HG03571 (cell line): ENCODE measurements around the gene GCN1.
A peak's percentile ranks its signal among the peaks of the same experiment; 100 is the strongest.

Source experiments
- ATAC-seq: cut with Tn5 transposase; IDR thresholded peaks from one replicate; pipeline ENCODE4 v1.9.1; 2021; ENCODE audit not compliant: unreplicated experiment

GCN1 gene

DNA sequence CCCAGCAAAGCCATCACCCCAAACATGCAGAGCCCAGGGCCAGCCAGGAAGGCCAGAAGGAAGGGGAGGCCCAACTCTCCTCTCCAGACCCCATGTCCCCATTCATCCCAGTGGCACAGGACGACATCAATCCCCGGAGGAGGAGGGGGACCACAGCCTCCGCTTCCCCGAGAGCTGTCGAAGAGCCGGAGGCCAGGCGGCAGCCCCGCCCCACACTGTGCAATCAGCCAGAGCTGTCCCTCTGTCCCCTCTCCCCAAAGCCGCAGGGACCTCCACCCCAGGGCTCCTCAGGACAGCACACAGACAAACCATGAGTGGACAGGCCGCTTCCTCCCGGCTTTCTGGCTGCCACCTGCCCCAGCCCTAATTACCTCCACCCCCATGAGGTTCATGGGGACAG lies 94.8 kb downstream of the GCN1 start:
- no peak for ATAC-seq

DNA sequence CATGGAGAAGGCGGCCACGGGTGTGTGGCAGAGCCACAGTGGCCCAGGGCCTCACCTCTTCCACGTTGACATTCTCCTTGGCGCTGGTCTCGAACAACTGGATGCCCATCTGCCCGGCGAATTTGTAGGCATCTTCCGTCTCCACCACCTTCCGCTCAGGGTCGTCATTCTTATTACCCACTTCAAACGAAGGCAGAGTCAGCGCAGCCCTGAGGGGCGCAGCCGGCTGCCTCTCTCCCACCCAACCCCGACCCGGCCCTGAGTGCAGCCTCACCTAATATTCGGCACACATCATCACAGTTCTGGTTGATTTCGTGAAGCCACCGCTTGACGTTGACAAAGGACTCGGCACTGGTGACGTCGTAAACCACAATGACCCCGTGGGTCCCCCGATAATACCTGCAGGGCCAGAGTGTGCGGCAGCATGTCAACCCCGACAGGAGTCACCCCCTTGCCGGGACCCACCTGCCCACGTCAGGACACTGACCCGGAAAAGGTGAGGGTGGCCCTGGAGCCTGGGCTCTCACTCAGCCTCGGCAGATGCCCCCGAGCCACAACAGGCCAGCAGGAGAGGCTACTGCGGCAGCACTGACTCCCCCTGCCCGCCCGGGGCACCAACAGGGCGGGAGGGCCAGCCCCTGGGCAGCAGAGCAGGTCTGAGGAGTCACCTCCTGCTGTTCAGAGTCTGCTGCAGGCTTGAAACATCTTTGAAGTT lies 95.6 kb downstream of the GCN1 start:
- ATAC-seq, result no peak

DNA sequence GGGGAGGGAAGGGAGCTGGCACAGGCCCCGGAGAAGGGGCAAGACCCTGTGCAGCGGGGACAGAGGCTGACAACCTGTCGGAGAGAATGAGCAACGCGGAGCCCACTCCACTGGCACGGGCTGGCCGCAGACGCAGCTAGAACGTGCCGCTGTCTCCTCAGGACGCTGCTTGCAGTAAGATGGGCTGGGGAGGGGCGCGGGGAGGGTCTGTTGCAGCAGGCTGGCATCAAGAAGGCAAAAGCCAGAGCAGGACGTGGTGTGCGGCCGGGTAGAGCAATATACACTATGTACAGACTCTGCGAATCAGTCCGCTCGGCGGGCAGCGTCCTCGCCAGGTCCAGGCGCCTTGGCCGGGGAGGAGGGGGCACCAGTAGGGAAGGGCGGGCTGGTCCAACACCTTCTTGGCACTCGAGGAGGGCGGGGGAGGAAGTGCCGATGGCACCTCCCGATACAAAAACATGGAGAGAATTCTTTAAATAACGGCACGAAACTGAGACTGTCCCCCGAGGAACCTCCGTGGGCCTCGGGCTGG lies 97.8 kb downstream of the GCN1 start:
- ATAC-seq, result no peak

DNA sequence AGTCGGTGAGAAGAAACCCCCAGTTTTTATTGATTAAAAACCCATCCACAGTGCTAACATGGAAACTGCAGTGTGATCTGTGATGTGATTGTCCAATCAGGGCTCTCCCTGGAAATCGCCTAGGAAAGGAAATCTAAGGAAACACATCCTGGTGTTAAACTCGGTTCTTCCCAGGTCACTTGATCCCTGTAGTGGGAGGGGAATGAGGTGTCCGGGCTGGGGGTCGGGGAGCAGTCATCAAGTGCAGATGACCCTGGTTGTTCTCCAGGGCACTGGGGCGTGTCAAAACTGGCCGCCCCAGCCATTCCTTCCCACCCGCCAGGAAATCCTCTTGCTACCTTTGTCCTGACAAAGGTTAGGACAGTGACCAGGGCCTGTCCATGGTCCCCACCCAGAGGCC lies 98.8 kb downstream of the GCN1 start:
- no peak for ATAC-seq

DNA sequence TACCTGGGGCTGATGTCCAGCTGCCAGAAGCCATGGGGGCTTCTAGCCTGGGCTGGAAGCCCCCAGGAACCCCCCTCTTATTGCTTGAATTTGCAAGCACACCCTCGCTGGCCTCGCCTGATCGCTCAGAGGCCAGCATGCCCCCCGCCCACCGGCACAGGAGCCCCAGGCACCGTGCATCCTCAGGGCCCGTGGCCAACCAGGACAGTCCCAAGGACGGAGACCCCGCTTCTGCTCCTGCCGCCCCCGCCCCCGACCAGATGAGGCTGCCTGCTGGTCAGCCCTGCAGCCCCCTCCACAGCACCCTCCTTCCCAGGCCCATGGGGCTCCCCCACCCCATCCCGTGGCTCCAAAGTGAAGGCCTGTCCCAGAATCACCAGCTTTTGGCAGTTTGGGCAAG lies 99.2 kb downstream of the GCN1 start:
- no peak for ATAC-seq

DNA sequence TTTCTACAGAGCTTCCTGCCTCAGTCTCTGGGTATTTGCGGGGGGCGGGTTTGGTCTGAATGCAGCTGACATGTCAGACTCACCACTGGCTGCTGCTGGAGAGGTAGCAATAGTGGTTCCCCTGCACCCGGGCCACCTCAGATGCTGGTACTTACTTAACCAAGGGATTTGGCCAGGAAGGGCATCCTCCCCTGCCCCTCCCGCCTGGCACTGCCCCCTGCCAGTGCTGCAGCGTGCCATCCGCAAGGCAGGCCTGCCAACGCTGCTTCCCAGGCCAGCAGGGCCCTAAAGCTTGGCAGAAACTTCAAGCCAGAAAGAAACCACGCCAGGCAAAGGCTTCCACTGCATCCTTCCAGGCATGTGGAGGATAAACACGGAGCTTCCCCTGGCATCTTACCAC lies 100.0 kb downstream of the GCN1 start:
- no peak for ATAC-seq

DNA sequence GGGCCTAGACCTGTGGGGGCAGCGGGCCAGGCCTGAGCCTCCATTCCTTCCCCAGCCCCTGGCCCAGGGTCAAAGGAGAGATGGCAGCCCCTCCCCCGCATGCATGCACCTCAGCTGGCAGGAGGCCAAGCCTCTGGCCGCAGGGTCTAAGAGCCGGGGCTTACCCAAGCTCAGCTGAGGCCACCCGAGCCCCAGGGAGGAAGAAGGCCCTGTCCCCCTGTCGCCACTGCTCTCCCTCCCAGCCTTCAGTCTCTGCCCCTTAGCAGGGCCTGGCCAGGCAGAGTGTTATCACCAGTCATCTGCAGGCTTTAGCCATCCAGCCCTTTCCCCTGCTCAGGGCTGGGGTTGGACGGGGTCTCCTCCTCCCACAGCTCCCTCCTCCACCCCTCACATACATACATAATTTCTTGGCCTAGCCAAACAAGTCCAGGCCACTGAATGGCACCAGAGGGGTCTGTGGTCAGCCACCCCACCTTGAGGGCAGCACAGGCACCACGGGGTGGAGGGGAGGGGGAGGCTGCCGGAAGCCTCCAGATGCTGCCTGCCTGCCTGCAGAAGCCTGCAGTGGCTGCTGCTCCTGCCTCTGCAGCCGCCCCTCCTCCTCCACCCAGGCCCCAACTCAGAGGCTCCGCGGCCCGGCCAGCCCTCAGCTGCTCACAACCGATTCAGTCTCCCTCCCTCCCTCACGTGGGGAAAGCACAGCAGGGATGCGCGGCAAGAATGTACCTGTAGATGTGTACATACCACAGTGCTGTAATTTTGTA lies 100.7 kb downstream of the GCN1 start:
- no peak for ATAC-seq

DNA sequence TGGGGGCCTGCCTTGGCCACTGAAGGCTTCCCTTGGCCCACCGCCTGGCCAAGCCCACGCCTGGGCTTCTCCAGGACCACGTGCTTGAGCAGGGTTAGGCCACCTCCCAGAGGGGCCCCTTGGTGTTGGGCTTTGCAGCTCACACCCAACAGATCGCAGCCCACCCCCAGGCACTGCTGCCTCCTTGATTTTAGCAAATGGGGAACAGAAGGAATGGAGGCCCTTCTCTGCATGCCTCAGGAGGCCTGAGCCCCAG lies 101.3 kb downstream of the GCN1 start:
- ATAC-seq, result no peak

DNA sequence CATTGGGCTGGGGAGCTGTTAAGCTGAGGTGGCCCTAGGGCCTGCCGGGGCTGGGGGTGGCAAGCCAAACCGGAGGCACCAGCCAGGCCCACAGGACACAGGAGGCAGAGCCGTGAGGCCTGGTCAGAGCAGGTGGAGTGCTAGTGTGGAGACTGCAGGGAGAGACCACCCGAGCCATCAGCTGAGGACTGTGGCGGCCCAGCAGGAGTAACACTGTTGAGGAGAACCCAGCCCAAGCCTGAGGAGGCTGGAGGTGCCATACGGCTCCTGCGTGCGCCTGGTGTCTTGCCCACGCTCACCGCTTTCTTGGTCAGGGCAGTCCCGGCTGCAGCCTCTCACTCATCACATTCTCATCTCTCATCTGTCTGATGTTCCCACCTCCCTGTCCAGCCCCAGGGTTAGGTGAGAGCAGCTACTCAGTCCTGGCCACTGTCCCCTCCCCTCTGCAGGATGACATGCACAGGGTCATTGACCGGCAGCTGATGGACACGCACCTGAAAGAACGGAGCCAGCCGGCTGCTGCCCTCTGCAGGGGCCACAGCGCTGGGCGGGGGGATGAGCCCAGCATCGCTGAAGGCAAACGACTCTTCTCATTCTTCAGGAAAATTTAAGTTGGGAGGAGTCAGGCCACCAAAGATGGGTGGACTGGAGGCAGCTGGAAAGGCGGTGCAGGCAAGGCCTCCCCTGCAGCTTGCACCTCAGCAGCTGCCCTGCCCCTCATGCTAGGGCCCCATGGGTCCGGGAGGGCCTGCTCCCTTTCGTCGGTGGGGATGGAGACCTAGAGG lies 101.8 kb downstream of the GCN1 start:
- no peak for ATAC-seq

DNA sequence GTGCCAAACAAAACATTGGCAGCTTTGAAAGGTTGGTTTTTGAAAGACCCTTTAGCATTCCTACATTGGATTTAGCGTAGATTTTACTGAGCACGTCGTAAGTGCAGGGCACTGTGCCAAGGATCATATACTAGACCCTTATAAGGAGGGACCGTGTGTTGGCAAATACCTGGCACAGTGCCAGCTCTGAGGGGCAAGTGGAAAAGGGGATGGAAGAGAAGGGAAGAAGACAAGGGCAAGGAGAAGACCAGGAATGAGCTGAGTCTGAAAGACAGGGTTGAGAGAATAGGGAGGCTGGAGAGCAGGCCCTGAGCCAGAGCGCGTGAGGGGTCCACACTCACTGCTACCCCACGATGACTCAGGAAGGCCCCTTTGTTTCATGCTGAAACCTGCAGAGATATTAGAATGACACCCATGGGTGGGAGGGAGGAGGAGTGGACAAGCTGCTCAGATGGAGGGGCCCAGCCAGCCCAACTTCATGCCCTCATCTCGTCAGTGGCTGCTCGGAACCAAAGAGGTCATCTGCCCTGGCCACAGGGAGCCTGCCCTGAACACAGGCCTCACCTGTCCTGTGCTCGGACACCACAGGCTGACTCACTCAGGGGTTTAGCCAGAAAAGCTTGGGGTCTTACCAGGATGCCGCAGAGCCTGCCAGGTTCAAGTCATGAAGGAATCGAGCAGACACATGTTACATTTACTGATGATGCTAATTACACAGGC lies 103.0 kb downstream of the GCN1 start:
- no peak for ATAC-seq

DNA sequence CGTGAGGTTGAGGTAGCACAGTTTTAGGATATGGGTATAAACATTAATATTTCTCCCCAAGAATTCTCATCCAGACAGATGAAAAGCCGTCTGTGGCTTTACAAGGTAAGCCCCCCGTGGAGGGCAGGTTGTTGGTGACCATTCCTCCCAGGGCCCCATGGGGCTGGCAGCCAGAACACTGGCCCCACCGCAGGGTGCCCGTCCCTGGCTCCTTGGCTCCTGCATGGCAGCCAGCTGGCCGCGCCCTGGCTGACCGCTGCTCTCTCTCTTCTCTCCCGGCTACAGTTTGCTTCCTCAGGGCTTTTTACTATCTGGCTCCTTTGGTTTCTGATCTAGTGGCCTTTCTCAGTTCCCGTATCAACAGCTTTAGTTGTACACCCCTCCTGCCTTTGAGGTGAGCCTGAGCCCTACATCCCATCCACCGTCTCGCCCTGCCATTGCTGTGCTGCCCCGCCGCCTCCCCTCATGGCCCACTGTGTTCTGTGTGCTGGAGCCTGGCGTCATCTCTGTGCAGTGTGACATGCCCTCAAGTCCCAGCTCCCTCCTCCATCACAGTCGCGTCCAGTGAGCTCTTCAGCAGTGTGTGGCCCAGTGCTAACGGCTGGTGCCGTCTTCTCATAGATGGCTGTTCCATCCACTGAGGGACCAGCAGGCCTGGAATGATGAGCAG lies 103.8 kb downstream of the GCN1 start:
- ATAC-seq, result no peak

DNA sequence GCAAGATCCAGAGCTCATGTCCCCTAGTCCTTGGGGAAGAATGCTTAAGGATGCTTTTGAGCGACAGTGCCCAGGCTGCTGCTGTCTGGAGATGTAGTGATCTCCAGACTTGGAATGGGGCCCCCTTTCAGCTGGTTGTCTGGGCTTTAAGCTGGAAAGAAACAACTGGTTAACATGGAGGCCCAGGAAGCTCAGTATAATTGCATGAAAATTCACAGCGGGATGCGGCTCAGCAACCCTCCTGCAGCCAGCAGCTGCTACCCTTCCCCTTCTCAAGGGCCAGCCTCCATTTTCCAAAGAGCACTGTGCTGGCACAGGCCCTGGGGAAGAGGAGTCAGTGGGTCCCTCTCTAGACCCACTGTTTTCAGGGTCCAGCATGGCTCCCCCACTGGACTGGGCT lies 104.3 kb downstream of the GCN1 start:
- no peak for ATAC-seq

DNA sequence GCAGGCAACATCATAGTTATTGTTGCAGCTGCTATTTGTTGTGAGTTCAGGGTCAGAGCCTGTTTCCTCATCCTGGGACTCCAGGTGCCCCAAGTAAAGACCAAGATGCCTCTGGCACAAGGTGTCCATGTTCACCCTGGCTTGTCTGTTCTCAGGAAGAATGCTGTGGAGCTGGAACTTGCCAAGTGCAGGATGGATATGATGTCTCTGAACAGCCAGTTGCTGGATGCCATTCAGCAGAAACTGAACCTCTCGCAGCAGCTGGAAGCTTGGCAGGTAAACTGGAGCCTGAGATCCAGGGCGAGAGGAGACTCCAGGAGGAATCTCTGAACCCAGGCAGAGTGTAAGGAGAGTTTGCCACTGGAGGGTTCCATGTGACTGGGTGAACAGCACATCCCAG lies 104.7 kb downstream of the GCN1 start:
- no peak for ATAC-seq

DNA sequence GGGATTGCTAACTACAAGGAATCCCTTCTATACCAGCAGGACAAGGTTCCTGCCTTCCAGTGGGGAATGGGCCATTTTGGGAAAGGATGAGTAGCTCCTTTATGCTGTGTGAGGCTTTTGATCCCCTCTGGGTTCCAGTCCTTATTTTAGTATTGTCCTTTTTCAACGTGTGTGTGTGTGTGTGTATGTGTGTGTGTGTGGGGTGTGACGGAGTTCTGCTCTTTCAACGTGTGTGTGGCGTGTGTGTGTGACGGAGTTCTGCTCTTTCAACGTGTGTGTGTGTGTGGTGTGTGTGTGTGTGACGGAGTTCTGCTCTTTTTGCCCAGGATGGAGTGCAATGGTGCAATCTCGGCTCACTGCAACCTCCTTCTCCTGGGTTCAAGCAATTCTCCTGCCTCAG lies 105.4 kb downstream of the GCN1 start:
- no peak for ATAC-seq

DNA sequence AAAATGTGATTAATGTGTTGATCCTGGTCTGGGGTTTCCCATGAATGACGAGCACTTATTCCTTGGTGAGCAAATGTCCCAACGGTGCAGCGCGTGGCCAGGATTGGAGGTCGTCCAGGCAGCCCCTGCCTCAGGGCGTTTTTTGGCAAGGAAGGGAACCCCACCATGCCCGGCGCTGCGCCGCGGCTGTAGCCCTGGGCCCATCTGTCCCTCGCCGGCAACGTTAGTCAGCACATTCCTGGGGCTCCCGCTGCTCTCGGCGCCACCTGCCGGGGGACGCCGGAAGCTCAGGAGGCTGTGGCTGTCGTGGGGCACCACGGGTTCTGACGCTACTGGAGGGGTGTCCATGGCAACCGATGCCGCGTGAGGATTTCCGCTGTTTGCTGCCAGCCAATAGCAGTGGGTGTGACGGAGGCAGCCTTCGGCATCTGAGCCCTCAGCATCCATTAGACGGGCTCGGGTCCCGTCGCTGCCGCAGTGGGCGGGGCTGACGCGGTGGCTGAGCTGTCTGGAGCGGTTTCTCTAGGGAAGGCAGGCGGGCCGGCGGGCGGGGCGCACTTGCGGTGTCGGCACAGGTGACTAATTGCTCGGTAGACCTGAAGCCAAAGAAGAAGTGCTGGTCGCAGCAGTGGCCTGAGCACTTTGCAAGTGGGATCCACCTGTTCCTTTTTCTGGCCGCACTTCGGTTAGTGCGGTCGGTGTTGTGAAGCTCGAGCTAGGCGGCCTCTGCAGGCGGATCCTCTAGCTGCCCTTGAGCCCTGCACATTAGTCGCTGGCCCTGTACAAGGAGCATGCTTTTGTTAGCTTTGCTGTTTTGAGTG lies 107.5 kb downstream of the GCN1 start:
- peak; percentile 95 for ATAC-seq

DNA sequence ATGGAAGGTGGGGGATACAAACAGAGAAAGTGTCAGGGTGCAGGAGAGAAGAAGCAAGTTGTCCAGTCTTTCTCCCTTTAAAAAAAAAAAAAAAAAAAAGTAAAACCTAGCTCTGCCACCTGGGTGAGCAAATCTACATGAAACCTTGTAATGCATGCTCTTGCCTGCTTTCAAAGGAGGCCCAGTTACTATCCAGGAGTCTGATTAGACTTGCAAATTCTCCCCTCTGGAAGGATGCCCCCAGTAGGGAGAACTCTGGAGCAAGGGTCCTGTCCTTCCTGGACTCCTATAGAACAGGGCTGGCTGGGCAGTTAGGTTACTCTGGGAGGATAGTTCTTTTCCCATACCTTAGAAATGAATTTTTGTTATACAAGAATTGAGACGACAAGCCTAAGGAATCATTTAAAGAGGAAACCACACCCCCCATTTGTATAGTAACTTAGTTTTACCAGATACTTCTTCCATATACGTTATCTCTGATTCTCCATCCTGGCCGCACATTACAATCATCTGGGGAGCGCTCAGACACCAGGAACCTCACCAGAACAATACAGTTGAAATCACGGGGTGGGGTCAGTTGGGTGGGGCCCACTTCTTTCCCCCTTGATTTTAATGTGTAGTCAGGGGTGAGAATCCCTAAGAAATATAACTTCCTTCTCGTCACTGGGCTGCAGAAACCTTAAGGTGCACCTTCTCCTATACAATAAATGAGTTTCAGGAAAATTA lies 108.4 kb downstream of the GCN1 start:
- no peak for ATAC-seq

DNA sequence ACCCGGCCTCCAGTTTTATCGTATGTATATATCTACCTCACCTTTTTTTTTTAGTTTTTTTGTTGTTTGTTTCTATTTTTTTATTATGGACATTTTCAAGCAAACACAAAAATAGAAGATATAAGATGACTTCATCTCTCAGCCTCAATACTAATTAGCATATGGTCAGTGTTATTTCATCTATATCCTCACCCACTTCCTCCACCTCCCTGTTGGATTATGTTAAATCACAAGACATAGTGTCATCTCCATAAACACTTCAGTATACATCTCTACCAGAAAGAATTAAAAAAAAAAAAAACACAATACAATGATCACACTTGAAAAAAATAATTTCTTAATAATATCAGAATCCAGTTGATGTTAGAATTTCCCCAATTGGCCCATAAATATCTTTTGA lies 112.9 kb downstream of the GCN1 start:
- ATAC-seq, result no peak

DNA sequence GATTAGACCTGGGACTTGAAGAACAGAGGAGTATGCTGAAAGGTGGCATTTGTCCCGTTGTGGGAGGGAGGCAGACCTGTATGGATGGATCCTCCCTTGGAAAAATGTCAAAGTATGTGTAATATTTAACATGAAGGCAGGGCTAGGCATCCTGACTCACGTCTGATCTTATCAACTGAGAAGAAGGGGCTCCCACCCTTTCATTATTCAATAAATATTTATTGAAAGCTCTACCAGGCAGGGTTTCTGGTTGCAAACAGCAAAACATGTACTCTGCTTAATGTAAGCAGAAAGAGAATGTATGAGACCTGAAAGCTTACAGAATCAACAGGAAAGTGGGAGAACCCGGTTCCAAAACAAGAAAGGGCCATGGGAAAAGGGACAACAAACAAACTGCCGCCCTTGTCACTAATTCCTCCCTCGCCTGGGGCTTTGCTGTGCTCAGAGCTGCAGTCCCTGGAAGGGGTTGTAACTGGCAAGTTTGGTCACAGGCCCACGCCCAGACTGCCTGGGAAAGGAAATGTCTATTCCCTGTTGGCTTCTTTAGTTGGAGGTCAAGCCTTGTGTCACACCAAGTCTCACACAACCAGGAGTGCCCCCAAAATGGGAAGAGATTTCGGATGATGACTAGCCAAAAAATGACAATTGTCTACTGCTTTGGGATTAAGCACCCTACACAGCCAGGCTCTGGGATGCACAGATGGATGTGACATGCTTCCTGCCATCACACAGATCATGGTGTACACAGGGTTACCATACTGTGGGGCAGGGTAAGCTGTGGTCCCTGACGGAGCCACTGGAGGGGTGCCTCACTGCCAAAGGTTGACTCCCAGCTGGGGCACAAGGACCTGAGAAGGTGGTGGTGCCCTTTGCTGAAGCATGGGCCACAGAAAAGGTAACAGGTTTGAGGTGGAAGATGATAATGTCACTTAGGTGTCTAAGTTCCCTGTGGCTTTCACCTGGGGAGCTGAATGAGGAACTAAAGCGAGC lies 114.8 kb downstream of the GCN1 start:
- no peak for ATAC-seq
